ENCODE measurements around the gene DNAH1.

The DNAH1 gene

DNA sequence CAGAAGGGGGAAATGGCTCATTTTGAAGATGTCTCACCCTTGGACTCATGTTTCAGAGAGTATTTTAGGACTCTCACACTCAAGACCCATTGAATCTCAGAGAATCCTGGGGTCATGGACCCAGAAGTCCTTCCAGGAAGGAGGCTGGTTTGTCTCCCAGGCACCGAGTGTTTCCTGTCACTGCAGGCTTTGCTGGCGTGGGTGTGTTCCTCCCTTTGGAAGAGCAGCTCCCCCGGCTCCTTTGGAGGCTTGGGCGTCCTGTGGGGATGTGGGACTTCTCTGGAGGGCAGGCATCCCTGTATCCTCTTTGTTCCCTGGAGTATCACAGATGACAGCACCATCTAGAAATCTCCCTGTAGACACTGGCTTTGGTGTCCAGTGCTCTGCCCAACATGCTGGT lies 40.0 kb downstream of the DNAH1 start:
- DNase-seq (ENCODE audit: low read depth), result no peak
- no peak overlapping the region for H3K4me3 ChIP-seq (ENCODE audit: control insufficient read depth, low read depth, low read length)
- TF ChIP-seq, protein P1, sequence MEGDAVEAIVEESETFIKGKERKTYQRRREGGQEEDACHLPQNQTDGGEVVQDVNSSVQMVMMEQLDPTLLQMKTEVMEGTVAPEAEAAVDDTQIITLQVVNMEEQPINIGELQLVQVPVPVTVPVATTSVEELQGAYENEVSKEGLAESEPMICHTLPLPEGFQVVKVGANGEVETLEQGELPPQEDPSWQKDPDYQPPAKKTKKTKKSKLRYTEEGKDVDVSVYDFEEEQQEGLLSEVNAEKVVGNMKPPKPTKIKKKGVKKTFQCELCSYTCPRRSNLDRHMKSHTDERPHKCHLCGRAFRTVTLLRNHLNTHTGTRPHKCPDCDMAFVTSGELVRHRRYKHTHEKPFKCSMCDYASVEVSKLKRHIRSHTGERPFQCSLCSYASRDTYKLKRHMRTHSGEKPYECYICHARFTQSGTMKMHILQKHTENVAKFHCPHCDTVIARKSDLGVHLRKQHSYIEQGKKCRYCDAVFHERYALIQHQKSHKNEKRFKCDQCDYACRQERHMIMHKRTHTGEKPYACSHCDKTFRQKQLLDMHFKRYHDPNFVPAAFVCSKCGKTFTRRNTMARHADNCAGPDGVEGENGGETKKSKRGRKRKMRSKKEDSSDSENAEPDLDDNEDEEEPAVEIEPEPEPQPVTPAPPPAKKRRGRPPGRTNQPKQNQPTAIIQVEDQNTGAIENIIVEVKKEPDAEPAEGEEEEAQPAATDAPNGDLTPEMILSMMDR (IDR thresholded peaks at IDR 0.05; ENCODE audit: control insufficient read depth, insufficient read depth, low read depth, low read length, missing control alignments), result no peak

DNA sequence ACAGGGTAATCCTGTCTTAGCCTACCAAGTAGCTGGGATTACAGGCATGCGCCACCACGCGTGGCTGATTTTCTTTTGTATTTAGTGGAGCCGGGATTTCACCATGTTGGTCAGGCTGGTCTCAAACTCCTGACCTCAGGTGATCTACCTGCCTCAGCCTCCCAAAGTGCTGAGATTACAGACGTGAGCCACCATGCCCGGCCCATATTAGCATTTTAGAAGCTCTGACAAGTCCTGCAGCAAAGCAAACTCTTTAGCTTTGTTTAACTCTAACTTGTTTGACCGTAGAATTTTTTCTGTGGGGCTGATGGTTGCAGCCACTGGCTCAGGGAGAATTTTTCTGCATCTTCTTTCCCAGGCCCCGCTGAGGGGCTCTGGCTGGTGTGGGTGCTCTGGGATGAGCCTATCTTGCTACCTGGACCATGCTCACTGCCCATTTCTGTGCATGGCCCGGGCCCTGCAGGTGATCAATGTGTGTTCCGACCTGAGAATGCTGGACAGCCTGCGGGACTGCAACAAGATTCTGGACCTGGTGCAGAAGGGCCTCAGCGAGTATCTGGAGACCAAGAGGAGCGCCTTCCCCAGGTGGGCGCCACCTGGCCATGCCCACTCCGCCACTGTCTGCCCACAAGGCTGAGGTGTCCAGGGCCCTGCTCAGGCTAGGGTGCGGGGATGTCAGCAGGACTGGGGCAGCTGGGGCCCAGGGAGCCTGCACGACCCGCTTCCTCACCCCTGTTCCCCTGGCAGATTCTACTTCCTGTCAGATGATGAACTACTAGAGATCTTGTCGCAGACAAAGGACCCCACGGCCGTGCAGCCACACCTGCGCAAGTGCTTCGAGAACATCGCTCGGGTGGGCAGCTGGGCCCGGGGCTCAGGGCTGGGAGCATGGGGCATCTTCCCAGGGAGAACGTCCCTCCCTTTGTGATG lies 41.3 kb downstream of the DNAH1 start:
- no peak overlapping the region for H3K4me3 ChIP-seq (ENCODE audit: control insufficient read depth, low read depth, low read length)
- no peak for DNase-seq (ENCODE audit: low read depth)
- TF ChIP-seq, protein P1 (IDR thresholded peaks at IDR 0.05; ENCODE audit: control insufficient read depth, insufficient read depth, low read depth, low read length, missing control alignments), result no peak

DNA sequence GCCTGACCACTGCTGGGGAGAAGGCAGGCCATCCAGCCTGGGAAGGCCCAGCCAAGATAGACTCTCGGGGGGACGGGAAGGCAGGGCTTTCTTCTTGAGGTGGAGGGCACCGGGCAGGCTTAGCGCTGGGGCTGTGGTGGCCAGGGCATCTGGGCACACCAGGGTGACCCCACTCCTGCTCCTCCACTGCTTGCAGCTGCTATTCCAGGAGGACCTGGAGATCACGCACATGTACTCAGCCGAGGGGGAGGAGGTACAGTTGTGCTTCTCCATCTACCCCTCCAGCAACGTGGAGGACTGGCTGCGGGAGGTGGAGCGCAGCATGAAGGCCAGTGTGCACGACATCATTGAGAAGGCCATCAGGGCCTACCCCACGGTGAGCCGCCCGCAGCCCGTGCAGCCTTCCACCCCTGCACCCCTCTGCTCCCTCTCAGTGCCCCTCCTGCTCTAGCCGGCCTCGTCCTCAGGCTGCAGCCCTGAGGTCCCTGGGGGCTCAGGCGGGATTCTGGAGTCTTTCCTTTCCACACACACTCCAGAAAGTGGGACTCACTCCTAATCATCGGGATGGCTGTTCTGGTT lies 42.3 kb downstream of the DNAH1 start:
- no peak overlapping the region for H3K4me3 ChIP-seq (ENCODE audit: control insufficient read depth, low read depth, low read length)
- TF ChIP-seq, protein P1 (IDR thresholded peaks at IDR 0.05; ENCODE audit: control insufficient read depth, insufficient read depth, low read depth, low read length, missing control alignments), result no peak
- no peak for DNase-seq (ENCODE audit: low read depth)

DNA sequence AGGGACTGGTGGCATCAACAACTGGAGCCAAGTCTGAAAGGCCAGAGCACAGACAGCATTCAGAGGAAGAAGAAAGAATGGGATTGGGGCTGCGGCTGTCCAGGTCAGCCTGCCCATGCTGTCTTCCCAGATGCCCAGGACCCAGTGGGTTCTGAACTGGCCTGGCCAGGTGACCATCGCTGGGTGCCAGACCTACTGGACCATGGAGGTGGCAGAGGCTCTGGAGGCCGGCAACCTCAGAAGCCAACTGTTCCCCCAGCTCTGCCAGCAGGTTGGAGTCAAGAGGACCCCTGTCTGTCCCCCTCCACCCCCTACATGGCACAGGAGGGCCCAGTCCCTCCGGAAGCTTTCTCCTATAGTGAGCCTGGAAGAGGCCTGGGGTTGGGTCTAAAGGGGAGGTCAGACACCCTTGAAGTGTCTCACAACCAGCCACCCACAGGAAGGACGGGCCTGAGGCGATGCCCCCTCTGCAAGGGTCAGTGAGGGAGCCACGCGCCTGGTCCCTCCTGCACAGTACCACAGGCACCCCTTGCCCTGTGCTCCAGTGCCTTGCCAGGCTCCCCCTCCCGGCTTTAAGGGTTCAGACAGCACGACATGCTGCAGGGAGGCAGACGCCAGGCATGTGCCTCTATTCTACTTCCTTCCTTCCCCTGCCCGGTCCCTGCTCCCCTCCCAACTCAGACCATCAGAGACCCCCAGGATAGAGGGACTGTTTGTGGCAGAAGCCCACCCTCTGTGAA lies 43.2 kb downstream of the DNAH1 start:
- no peak overlapping the region for H3K4me3 ChIP-seq (ENCODE audit: control insufficient read depth, low read depth, low read length)
- TF ChIP-seq, protein P1 (IDR thresholded peaks at IDR 0.05; ENCODE audit: control insufficient read depth, insufficient read depth, low read depth, low read length, missing control alignments), result no peak
- no peak for DNase-seq (ENCODE audit: low read depth)

DNA sequence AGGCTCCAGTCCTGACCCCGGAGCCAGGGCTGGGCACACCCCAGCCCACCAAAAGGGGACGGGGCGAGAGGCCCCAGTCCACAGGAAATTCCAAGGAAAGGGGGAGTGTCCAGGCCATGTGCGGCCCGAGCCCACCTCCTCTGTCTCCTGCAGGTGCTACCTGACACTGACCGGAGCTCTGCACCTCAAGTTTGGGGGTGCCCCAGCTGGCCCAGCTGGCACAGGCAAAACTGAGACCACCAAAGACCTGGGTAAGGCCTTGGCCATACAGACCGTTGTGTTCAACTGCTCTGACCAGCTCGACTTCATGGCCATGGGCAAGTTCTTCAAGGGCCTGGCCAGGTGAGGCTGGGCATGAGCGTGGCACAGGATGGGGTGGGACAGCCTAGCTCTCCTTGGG lies 44.9 kb downstream of the DNAH1 start:
- TF ChIP-seq, protein P1 (IDR thresholded peaks at IDR 0.05; ENCODE audit: control insufficient read depth, insufficient read depth, low read depth, low read length, missing control alignments), result no peak
- H3K4me3 ChIP-seq (ENCODE audit: control insufficient read depth, low read depth, low read length), result no peak overlapping the region
- no peak for DNase-seq (ENCODE audit: low read depth)

DNA sequence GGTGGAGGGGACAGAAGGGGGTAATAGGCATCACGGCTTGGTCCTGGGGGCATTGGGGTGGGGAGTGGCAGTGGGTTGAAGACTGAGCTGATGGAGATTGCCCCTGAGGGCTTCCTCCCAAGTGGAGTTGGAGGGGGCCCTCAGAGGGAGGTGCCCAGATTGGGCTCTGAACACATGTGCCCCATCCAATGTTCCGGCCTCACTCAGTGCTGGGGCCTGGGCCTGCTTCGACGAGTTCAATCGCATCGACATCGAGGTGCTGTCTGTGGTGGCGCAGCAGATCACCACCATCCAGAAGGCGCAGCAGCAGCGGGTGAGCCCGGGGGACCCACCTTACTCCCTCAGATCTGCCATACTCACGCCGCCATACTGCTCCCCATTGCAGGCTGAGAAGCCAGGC lies 45.3 kb downstream of the DNAH1 start:
- no peak overlapping the region for H3K4me3 ChIP-seq (ENCODE audit: control insufficient read depth, low read depth, low read length)
- DNase-seq (ENCODE audit: low read depth), result no peak
- TF ChIP-seq, protein P1 (IDR thresholded peaks at IDR 0.05; ENCODE audit: control insufficient read depth, insufficient read depth, low read depth, low read length, missing control alignments), result no peak
